Glomerular endothelial cell (primary cell): ENCODE data around the gene GAK. TPM values are rescaled to one million over a fixed set of nuclear protein-coding genes. Genes with fewer than 3 reads are reported as not detected.

Experiments
- DNase-seq: peaks from one replicate; pipeline ENCODE4 v3.0.0-alpha.2; 2011; ENCODE audit warnings: low read depth, low spot score; ENCODE audit errors: extremely low read depth
- total RNA-seq: library from RNA; depleted of rRNA; stranded (reverse); fragments of >200 nt; gene quantifications from 2 replicates; pipeline ENCODE4 v1.2.3, GENCODE V29; 2015

GAK gene
- total RNA-seq, 1 donor from 2014 or later, result 176 TPM

GRCh38 chr4:893276-893994, 38.7 kb downstream of the GAK start:
- DNase-seq, result no peak

DNA sequence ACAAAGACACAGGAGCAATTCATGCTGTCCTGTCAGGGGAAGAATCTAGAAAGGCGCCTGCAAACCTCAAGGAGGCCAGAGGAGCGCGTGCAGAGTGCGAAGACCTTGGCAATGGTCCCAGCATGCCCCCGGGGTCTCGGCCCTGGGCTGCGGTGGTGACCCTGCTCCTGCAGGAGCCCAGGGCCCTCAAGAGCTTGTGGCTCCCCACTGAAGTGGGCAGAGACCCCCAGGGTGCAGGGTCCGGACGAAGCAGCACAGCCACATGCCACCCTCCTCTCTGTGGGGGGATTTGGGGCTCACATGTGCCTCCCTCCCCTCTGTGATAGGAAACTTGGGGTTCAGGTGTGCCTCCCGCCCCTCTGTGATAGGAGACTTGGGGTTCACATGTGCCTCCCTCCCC, 39.3 kb downstream of the GAK start:
- no peak for DNase-seq

GRCh38 chr4:891747-892146, 40.4 kb downstream of the GAK start:
- DNase-seq, result no peak

DNA sequence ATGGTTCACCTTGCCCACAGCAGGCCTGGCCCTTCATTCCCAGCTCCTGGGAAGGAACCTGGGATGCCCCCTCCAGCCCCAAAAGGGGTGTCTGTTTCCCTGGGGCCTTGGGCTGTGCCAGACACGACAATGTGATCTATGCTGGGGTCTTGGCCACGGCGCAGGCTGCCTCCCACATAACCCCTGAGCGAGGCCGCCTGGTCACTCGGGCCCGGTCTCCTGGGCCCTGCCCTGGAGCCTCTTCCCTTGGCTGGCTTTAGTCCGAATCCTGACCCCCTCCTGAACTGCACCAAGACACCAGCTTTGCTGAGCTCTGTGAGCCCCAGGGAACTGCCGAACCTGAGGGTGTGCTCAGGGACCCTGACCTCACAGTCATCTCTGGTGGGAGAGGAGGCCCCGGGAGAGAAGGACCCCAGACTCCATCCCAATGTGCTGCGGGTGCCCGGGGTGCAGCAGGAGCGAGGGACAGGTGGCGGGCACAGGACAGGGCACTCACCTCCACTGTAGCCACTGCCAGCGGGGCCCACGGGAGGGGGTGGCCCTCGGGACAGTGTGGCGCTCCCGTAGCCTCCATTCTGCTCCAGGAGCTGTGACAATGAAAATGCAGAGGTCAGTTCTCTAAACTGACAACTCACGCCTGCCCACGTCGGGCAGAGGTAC, 42.0 kb downstream of the GAK start:
- no peak for DNase-seq

DNA sequence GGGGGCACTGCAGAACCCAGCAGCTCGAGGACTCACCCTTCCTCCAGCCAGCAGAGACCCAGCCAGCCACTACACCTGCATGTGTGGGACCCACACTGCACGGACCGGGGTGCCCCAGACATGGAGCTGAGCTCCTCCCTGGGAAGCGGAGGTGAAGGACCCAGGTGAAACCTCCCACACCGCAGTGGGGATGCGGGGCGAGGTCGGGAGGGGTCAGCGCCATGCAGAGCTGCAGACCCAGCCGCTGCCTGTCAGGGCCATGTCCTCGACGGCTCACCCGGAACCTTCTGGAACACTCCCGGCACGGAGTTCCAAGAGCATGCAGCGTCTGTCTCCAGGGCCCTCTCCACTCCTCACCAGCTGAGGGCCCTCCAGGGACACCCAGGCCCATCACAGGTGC, 42.6 kb downstream of the GAK start:
- no peak for DNase-seq

DNA sequence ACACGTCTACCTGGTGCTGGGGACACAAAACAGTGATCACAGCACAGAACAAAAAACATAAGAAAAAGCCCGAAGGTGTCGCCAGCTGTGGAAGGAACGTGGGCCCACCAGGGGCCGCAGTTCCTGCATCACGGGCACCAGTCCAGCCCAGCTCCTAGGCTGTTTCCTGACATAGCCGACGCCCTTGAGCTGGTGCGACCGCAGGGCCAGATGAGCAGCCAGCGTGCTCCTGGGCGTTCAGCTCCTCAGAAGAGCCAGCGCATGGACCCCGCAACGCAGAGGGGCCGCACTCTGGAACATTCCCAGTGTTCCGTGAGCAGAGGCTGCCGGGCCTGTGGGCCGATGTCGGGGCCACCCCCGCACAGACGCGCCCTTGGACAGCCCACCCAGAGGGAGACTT, 44.1 kb downstream of the GAK start:
- DNase-seq, result no peak

DNA sequence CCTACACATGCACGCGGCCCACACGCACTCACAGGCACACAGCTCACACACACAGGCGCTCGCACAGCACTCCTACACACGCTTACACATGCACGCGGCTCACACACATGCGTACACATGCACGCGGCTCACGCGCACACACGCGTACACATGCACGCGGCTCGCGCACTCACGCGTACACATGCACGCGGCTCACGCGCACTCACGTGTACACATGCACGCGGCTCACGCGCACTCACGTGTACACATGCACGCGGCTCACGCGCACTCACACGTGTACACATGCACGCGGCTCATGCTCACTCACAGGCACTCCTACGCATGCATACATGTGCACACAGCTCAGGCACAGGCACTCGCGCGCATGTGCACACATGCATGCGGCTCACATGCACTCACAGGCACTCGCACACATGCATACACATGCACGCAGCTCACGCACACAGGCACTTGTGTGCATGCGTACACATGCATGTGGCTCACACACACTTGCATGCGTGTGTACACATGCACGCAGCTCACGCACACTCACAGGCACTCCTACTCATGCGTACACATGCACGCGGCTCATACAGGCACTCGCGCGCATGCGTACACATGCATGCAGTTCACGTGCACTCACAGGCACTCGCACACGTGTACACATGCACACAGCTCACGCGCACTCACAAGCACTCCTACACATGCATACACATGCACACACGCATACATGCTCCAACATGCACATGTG, 44.9 kb downstream of the GAK start:
- DNase-seq, result no peak

DNA sequence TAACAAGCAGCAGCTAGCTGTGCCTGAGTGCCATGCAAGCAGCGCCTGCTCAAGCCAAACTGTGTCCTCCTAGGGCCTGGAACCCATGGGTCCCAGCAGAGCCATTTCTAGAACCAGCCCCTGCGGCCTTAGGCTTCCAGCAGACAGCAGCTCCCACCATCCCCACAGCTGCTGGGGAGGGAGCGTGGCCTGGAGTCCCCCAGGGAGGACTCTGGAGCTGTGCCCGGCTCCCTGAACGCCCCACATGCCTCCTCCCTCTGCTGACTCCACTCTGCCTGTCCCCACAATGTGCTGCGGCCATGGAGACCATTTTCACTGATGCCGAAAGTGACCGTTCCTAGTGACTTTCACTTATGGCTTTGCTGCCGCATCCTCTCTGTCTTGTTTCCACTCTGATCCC, 45.9 kb downstream of the GAK start:
- no peak for DNase-seq

- no peak for DNase-seq
Observed at GRCh38 chr4:885353-885752, 46.8 kb downstream of the GAK start.

GRCh38 chr4:884896-885295, 47.2 kb downstream of the GAK start:
- no peak for DNase-seq

GRCh38 chr4:884259-884658, 47.9 kb downstream of the GAK start:
- DNase-seq, result no peak

GRCh38 chr4:883377-884095, 48.6 kb downstream of the GAK start:
- DNase-seq, result no peak

DNA sequence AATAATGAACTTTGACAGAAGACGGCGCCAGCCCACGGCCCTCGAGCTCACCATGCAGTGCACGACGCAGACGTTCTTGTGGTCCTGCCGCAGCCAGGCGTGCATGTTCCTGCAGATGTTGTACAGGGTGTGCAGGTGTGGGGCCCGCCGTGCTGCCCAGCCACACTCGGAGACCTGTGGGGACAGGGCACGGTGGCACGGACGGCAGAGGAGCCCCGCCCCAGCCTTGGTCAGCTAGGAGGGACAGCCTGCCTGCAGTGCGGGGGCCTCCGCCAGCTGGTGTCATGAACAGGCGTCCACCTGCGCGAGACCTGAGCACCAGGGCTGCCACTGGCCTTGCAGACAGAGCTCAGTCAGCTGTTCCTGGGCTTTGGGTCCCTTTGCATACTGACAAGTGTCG, 49.5 kb downstream of the GAK start:
- DNase-seq, result no peak

DNA sequence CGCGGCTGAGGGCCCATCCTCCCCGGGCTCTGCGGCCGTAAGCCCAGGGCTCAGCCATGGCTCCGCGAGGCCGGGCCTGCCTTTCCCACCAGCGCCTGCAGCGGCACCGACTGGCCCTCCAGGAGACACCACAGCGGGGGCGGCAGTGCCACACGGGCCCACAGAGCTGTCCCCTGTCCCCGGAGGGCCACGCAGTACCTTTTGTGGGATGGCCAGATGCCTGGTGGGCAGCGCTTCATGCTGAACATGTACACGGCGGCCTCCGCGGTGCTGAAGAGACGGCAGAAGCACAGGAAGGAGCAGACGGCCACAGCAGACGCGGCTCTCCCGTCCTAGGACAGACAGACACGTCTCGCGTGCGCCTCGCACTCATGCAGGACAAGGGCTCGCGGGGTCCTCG, 50.4 kb downstream of the GAK start:
- DNase-seq, result no peak

DNA sequence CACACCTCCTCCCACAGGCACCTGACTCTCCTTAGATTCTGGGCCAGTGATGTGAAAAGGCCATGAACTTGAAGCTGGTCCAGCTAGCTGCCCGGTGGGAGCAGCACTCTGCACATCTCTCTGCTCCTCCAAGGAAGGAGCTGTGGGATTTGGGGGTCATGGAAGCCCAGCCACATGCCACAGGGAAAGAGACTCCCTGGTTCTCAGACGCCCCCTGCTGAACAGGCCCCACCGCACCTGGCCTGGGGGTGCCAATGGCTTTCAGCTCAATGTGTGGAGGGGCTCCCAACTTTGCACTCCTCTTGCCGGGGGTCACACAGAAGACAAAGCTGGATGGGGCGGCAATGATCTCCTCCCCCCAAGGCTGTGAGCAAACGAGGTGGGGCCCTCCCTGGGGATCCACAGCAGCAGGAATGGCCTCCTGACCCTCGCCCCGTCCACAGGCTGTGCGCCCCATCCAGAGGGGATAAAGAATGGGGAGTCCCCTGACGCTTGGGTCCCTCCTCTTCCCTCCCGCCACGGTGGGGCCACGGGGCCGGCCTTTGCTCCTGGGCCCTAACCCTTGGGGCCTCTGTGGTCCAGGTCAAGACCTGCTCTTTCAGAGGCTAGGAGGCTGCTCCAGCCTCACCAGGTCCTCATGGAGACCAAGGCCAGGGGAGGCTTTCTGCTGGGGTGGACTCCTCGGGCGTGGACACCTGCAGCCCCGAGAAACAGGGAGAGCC, 51.3 kb downstream of the GAK start:
- no peak for DNase-seq

- no peak for DNase-seq
Observed at GRCh38 chr4:879729-880077, 52.4 kb downstream of the GAK start.

GRCh38 chr4:878796-879728, 53.1 kb downstream of the GAK start:
- no peak for DNase-seq

DNA sequence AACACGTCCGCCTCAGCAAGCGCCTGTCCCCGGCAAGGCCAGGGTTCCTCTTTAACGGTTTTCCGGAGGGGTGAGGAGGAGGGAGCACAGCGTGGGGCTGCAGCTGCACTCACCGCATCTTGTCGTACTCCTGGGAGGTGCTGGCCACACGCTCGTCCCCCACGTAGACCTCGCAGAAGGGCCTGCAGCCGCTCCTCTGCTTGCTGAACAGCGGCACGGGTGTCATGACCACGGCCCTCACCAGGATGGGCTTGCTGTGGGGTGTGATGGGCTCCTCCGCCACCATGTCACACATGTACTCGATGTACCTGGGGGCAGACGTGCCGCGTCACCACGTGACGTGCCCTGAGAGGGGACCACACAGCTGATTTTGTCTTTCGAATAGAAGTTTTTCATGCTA, 54.6 kb downstream of the GAK start:
- no peak for DNase-seq

DNA sequence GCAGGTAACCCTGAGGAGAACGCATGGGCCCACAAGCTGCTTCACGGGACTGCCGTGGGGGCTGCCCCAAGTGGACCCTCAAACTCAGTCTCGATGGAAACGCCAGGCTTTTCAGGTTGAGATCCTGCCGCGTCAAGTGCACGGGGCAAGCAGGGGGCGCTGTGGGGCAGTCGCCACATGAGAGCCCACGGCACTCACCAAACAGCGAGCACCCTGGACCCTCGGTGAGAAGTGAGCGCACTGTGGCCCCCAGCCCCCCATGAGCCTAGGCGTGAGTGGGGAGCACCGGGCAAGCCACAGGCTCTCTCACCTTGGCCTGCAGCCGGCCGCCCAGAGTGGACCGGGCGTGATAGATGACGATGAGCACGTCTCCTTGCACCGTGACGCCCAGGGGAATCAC, 55.3 kb downstream of the GAK start:
- no peak for DNase-seq
